ENCODE data around the gene SRP68.

The SRP68 gene

GRCh38 chr17:76005263-76006149, 66.8 kb downstream of the SRP68 start:
- no peak for TF ChIP-seq POLR2A (IDR thresholded peaks at IDR 0.05; ENCODE audit: low read length)
- TF ChIP-seq GATA1 (IDR thresholded peaks at IDR 0.05; ENCODE audit: low read depth, low read length): no peak
- DNase-seq: peak; percentile 70 to 89

DNA sequence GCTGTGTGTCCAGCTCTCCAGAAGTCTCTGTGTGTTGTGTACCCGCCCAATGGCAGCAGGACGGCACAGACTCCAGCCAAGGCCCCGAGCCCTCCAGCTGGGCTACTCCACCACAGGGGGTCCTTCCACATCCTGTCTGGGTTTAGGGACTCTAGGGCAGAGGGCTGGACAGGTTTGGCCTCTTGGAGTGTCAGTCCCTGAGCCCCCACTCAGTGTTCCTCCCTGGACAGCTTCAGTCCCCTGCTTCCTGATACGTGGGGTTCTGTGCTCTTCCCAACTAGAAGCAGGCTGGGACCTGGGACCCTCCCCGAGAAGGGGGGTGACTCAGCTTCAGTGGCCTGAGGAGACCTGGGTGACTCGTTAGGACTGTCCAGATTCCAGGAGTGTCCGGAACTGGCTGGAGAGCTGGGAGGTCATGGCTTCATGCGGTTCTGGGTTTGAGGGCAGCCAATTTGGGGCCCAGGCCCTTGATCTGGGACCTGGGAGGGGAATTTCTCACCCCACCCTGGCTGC, 67.5 kb downstream of the SRP68 start:
- no peak for DNase-seq
- TF ChIP-seq POLR2A (IDR thresholded peaks at IDR 0.05; ENCODE audit: low read length): no peak
- no peak for TF ChIP-seq GATA1 (IDR thresholded peaks at IDR 0.05; ENCODE audit: low read depth, low read length)

GRCh38 chr17:76003915-76004314, 68.4 kb downstream of the SRP68 start:
- TF ChIP-seq POLR2A (IDR thresholded peaks at IDR 0.05; ENCODE audit: low read length): no peak
- no peak for TF ChIP-seq GATA1 (IDR thresholded peaks at IDR 0.05; ENCODE audit: low read depth, low read length)
- DNase-seq: no peak

- TF ChIP-seq GATA1 (IDR thresholded peaks at IDR 0.05; ENCODE audit: low read depth, low read length) (no peak), POLR2A (IDR thresholded peaks at IDR 0.05; ENCODE audit: low read length) (no peak)
- no peak for DNase-seq
Observed at GRCh38 chr17:76002100-76002499, 70.2 kb downstream of the SRP68 start.

- DNase-seq: no peak
- TF ChIP-seq POLR2A (IDR thresholded peaks at IDR 0.05; ENCODE audit: low read length): no peak
- TF ChIP-seq GATA1 (IDR thresholded peaks at IDR 0.05; ENCODE audit: low read depth, low read length): no peak
Observed at GRCh38 chr17:76000755-76001521, 71.4 kb downstream of the SRP68 start, which contains the start of gene CDK3. Gene CDK3 (plus strand): TSS chr17:76000855. CDS start chr17:76001426, 571 bp downstream.

DNA sequence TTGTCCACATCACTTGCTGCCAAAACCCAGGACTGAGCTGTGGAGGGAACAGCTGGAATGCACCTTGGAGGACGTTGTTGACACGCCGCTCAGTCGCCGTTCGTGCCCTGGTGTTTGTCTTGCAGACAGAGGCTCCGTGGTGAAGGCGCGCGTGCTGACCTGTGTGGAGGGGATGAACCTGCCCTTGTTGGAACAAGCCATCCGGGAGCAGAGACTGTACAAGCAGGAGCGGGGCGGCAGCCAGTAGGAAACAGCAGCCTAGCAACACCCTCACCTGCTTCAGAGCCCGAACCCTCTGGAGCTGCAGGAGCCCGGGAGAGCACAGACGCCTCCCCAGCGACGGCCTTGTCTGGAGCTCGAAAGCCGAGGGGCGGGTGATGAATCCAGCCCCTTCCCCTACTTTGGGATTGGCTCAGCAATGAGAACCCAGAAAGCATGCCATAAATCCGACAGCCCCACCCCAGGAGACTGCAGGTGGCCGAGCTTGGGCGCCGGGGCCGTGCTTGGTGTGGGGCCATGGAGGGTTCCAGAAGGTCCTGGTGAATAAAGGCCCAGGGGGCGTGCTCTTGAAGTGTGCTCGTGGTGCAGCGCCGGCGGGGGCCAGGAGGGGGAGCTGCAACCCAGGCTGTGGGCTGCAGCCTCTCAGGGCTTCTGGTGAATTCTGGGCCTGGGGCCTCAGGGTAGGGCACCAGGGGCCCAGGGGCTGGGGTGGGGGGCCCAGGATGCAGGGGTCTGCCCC, 72.1 kb downstream of the SRP68 start:
- no peak for TF ChIP-seq POLR2A (IDR thresholded peaks at IDR 0.05; ENCODE audit: low read length)
- peak; percentile 71 to 82 for DNase-seq

DNA sequence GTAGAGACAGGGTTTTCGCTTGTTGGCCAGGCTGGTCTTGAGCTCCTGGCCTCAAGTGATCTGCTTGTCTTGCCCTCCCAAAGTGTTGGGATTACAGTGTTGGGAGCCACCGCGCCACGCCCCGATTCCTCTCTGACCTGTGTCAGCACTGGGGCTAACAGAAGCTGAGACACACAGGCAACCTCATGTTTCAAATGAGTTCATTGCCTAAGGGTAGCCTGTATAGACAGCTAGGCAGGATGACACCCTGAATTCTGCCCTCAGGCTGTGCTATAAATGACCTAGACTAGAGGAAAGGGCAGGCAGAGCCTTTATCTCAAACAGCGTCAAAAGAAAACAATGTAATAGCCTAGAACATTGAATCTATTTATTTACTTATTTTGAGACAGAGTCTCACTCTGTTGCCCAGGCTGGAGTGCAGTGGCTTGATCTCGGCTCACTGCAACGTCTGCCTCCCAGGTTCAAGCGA, 74.0 kb downstream of the SRP68 start:
- no peak for TF ChIP-seq GATA1 (IDR thresholded peaks at IDR 0.05; ENCODE audit: low read depth, low read length)
- no peak for TF ChIP-seq POLR2A (IDR thresholded peaks at IDR 0.05; ENCODE audit: low read length)
- no peak for DNase-seq

- no peak for TF ChIP-seq POLR2A (IDR thresholded peaks at IDR 0.05; ENCODE audit: low read length)
- TF ChIP-seq GATA1 (IDR thresholded peaks at IDR 0.05; ENCODE audit: low read depth, low read length): no peak
- no peak for DNase-seq
Observed at GRCh38 chr17:75996665-75997590, 75.4 kb downstream of the SRP68 start.

DNA sequence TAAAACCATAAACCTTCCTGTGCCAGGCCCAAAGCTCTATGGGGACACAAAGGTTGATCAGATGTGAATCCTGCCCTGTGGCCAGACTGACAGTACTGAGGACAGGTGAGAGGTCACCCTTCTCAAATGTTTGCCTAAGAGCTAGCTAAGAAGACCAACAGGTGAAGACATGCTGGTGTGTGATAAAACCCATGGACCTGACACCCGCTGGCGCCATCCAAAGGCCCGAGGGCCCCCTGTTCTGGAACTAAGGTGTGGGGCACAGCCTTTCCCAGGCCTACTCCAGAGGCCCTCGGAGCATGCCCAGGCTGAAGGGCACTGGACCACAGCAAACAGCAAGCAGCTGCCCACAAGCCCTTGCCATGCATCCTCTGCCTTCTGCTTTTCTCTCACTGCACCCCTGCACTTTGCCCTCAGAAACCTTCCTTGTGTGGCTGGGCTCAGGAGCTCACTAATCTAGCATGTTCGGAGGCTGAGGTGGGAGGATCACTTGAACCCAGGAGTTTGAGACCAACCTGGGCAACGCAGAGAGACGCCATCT, 76.9 kb downstream of the SRP68 start:
- no peak for TF ChIP-seq POLR2A (IDR thresholded peaks at IDR 0.05; ENCODE audit: low read length)
- no peak for TF ChIP-seq GATA1 (IDR thresholded peaks at IDR 0.05; ENCODE audit: low read depth, low read length)
- no peak for DNase-seq

GRCh38 chr17:75994802-75995370, 77.4 kb downstream of the SRP68 start:
- no peak for DNase-seq
- TF ChIP-seq GATA1 (IDR thresholded peaks at IDR 0.05; ENCODE audit: low read depth, low read length) (no peak), POLR2A (IDR thresholded peaks at IDR 0.05; ENCODE audit: low read length) (no peak)

GRCh38 chr17:75991396-75991795, 80.9 kb downstream of the SRP68 start:
- TF ChIP-seq POLR2A (IDR thresholded peaks at IDR 0.05; ENCODE audit: low read length) (no peak), GATA1 (IDR thresholded peaks at IDR 0.05; ENCODE audit: low read depth, low read length) (no peak)
- DNase-seq: no peak

Data from erythroblast (primary cell).